ENCODE measurements around the gene UNC45A.

The UNC45A gene

DNA sequence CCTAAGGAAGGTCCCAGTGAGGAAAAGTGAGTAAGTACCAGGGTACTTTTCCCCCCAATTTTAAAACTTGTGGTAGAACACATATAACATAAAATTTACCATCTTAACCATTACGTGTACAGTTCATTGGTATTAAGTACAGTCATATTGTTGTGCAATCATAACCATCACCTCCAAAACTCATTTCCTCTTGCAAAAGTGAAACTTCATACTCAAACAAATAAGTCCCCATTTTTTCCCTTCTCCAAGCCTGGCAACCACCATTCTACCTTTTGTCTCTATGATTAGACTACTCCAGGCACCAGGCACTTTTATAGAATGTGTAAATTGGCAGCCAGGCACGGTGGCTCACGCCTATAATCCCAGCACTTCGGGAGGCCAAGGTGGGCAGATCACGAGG, 47.0 kb downstream of the UNC45A start:
- no peak overlapping the region for H3K4me3 Mint-ChIP-seq
- H3K27me3 Mint-ChIP-seq: no peaks in the 10 kb centered on the region
- H3K9me3 Mint-ChIP-seq: no peaks in the 10 kb centered on the region
- ATAC-seq (replicated peaks; ENCODE audit: extremely low read depth, poor library complexity, severe bottlenecking) (no peak), DNase-seq (ENCODE audit: low spot score in 2 of 2) (no peak)
- no peak overlapping the region for H3K27ac Mint-ChIP-seq (ENCODE audit: low read depth)
- H3K4me1 Mint-ChIP-seq: no peaks in the 10 kb centered on the region
- peaks cover 13% of the 10 kb centered on the region for H3K36me3 Mint-ChIP-seq (ENCODE audit: insufficient read depth)

DNA sequence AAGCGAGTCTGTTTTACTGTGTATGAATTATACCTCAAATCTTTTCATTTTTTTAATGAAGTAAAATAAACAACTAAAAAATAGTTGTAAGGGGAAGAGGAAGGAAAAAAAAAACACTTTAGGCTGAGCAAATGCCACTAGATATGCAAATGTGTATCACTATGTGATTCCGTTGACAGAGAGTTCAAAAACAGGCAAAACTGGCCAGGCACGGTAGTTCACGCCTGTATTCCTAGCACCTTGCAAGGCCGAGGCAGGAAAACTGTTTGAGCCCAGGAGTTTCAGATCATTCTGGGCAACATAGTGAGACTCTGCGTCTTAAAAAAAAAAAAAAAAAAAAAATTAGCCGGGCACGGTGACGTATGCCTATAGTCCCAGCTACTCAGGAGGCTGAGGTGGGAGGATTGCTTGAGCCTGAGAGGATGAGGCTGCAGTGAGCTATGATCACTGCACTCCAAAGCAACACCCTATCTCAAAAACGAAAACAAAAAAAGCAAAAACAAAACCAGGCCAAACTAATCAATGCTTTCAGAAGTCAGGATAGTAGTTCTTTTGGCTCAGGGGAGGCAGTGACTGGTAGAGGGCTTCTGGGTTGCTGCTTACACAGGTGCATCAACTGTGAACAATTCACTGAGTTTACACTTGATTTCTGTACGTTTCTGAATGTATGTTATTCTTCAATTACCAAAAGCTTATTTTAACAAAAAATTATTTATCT, 51.9 kb downstream of the UNC45A start:
- H3K27ac Mint-ChIP-seq (ENCODE audit: low read depth): no peak overlapping the region
- DNase-seq (ENCODE audit: low spot score in 2 of 2) (no peak), ATAC-seq (replicated peaks; ENCODE audit: extremely low read depth, poor library complexity, severe bottlenecking) (no peak)
- H3K4me3 Mint-ChIP-seq: no peak overlapping the region
- H3K9me3 Mint-ChIP-seq: no peaks in the 10 kb centered on the region
- H3K36me3 Mint-ChIP-seq (ENCODE audit: insufficient read depth): peaks cover 3% of the 10 kb centered on the region
- peaks cover 13% of the 10 kb centered on the region for H3K4me1 Mint-ChIP-seq
- H3K27me3 Mint-ChIP-seq: no peaks in the 10 kb centered on the region

DNA sequence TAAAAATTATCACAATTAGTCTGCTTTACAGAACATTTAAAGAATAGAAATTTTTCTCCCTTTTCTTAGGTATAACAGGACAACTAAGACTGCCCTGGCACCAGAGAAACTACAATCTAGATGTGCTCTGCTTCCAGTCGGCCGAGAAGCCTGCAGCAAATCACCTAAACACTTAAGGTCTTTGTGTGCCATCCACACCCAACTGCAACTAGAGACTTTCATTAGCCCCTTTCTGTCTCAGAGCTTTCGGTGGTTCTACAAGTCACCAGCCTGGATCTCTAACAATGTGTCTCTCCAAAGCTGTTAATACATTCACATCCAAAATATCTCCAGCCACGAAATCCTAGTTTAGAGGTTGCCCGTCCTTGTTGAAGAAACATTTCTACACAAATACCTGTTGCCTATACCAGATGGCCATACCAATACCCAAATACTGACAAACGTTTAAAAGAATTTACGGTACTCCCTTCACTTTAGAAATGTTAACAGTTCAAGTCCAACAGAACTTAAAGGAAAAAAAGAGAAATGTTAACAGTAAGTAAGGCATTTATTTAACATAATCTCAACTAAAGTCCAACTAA, 52.6 kb downstream of the UNC45A start:
- Mint-ChIP-seq H3K4me3 (no peak overlapping the region), H3K36me3 (ENCODE audit: insufficient read depth) (peaks cover 3% of the 10 kb centered on the region), H3K27ac (ENCODE audit: low read depth) (no peak overlapping the region), H3K4me1 (peaks cover 15% of the 10 kb centered on the region), H3K27me3 (no peaks in the 10 kb centered on the region), H3K9me3 (no peaks in the 10 kb centered on the region)
- ATAC-seq (replicated peaks; ENCODE audit: extremely low read depth, poor library complexity, severe bottlenecking) (no peak), DNase-seq (ENCODE audit: low spot score in 2 of 2) (no peak)

DNA sequence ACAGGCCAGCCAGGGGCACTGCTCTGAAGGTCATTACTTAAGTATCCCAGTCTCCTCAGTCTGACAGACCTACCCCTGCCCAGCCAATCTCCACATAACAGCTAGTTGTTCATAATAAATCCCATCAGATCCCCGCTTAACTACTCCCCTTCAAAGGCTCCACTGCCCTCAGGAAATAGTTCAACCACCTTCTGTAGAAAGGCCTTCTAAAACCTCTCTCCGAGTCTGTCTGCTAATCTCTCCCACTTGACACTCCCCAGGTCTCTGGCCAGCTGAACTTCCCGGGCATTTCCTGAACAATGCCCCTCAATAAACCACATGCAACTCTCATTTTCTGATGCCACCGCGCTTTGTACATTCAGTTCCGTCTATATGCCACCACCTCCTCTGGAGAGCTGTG, 53.2 kb downstream of the UNC45A start:
- no peak for DNase-seq (ENCODE audit: low spot score in 2 of 2)
- peak overlapping the region; percentile 32 for H3K4me3 Mint-ChIP-seq
- H3K9me3 Mint-ChIP-seq: no peaks in the 10 kb centered on the region
- H3K4me1 Mint-ChIP-seq: peaks cover 15% of the 10 kb centered on the region
- peak overlapping the region; percentile 5 for H3K27ac Mint-ChIP-seq (ENCODE audit: low read depth)
- ATAC-seq (replicated peaks; ENCODE audit: extremely low read depth, poor library complexity, severe bottlenecking): peak; percentile 13
- peaks cover 1% of the 10 kb centered on the region for H3K36me3 Mint-ChIP-seq (ENCODE audit: insufficient read depth)
- H3K27me3 Mint-ChIP-seq: no peaks in the 10 kb centered on the region

DNA sequence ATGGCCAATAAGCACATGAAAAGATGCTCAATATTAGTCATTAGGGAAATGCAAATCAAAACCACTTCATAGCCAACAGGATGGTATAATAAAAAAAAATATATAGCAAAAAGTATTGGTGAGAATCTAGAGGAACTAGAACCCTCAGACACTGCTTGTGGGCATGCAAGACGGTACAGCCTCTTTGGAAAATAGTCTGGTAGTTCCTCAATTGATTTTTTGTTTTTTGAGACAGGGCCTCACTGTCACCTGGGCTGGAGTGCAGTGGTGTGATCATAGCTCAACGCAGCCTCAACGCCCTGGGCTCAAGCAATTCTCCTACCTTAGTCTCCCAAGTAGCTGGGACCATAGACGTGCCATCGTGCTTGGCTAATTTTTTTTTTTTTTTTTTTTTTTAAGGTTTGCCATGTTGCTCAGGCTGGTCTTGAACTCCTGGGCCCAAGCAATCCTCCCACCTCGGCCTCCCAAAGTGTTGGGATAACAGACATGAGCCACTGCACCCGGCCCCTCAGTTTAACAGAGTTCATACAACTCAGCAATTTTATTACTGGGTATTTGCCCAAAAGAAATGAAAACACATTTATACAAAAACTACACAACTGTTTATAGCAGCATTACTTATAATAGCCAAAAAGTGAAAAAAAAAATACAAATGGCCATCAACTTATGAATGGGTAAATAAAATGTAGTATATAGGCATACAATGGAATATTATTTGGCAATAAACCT, 54.1 kb downstream of the UNC45A start:
- peaks cover 16% of the 10 kb centered on the region for H3K4me1 Mint-ChIP-seq
- H3K9me3 Mint-ChIP-seq: no peaks in the 10 kb centered on the region
- peaks cover 3% of the 10 kb centered on the region for H3K36me3 Mint-ChIP-seq (ENCODE audit: insufficient read depth)
- no peaks in the 10 kb centered on the region for H3K27me3 Mint-ChIP-seq
- peak overlapping the region; percentile 32 for H3K4me3 Mint-ChIP-seq
- ATAC-seq (replicated peaks; ENCODE audit: extremely low read depth, poor library complexity, severe bottlenecking): peak; percentile 15
- DNase-seq (ENCODE audit: low spot score in 2 of 2): no peak
- no peak overlapping the region for H3K27ac Mint-ChIP-seq (ENCODE audit: low read depth)

DNA sequence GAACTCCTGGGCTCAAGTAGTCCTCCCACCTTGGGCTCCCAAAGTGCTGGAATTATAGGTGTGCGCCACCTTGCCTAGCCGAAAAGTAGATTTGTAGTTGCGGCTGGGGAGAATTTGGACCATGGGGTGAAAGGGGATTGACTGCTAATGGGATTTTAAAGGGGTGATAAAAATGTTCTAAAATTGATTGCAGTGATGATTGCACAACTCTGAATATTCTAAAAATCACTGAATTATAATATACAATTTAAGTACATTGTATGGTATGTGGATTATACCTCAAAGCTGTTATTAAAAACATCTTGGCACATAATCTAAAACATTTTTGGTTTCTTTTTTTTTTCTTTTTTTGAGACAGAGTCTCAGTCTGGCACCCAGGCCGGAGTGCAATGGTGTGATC, 55.4 kb downstream of the UNC45A start:
- H3K4me1 Mint-ChIP-seq: peaks cover 19% of the 10 kb centered on the region
- H3K9me3 Mint-ChIP-seq: no peaks in the 10 kb centered on the region
- DNase-seq (ENCODE audit: low spot score in 2 of 2) (no peak), ATAC-seq (replicated peaks; ENCODE audit: extremely low read depth, poor library complexity, severe bottlenecking) (no peak)
- no peak overlapping the region for H3K4me3 Mint-ChIP-seq
- no peaks in the 10 kb centered on the region for H3K27me3 Mint-ChIP-seq
- H3K27ac Mint-ChIP-seq (ENCODE audit: low read depth): no peak overlapping the region
- H3K36me3 Mint-ChIP-seq (ENCODE audit: insufficient read depth): peaks cover 10% of the 10 kb centered on the region

DNA sequence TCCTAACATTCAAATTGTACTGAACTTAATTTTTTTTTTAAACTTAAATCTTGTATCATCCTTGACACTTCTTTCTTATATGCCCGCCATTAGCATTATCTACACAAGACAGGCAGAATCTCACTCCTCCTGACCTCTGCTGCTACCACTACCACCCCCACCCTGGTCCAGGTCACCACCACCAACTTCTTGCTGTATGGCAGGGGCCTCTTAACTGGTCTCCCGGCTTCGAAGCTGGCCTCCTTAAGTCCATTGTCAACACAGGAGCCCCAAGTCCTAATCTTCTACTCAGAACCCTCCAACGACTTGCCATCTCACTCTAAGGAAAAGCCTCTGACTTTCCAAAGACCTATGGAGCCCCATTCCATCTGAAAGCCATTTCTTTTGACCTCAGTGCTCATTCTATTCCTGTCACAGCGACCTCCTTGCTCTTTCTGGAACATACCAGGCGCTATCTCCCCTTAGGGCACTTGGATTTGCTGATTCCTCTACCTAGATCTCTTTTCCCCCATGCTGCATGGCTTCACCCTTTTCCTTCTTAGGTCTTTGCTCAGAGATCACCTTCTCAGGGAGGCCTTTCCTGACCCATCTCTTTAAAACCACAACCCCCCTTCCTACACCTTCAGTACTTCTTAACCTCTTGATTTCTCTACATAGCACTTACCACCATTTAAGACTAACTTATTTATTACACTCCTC, 56.7 kb downstream of the UNC45A start:
- no peak for ATAC-seq (replicated peaks; ENCODE audit: extremely low read depth, poor library complexity, severe bottlenecking)
- Mint-ChIP-seq H3K9me3 (no peaks in the 10 kb centered on the region), H3K27ac (ENCODE audit: low read depth) (peak overlapping the region; percentile 7)

DNA sequence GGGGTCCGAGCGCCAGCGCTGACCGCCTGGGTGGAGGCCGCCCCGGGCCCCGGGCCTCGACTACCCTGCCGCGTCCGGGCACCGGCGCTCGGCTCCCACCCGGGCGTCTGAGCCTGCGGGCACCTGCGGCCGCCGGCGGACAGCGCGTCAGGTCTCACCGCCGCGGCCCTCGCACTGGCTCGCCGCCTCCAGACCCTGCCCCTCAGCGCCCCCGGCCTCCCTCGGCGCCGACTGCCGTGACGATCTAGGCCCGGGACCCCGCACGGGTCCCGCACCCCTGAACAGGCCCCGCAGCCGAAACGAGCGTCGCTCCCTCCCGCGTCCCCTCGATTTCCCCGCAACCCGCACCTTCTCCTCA, 59.0 kb downstream of the UNC45A start:
- Mint-ChIP-seq H3K36me3 (ENCODE audit: insufficient read depth) (peaks cover 15% of the 10 kb centered on the region), H3K4me3 (peak overlapping the region; percentile 100), H3K27me3 (no peaks in the 10 kb centered on the region), H3K4me1 (peaks cover 11% of the 10 kb centered on the region), H3K27ac (ENCODE audit: low read depth) (peak overlapping the region; percentile 99), H3K9me3 (no peaks in the 10 kb centered on the region)
- DNase-seq (ENCODE audit: low spot score in 2 of 2) (no peak), ATAC-seq (replicated peaks; ENCODE audit: extremely low read depth, poor library complexity, severe bottlenecking) (peak; percentile 3)

More for the DNA sequence above, 56.7 kb downstream of the UNC45A start:
- Mint-ChIP-seq H3K36me3 (ENCODE audit: insufficient read depth) (peaks cover 10% of the 10 kb centered on the region), H3K4me3 (no peak overlapping the region), H3K4me1 (peaks cover 19% of the 10 kb centered on the region), H3K27me3 (no peaks in the 10 kb centered on the region)
- no peak for DNase-seq (ENCODE audit: low spot score in 2 of 2)

DNA sequence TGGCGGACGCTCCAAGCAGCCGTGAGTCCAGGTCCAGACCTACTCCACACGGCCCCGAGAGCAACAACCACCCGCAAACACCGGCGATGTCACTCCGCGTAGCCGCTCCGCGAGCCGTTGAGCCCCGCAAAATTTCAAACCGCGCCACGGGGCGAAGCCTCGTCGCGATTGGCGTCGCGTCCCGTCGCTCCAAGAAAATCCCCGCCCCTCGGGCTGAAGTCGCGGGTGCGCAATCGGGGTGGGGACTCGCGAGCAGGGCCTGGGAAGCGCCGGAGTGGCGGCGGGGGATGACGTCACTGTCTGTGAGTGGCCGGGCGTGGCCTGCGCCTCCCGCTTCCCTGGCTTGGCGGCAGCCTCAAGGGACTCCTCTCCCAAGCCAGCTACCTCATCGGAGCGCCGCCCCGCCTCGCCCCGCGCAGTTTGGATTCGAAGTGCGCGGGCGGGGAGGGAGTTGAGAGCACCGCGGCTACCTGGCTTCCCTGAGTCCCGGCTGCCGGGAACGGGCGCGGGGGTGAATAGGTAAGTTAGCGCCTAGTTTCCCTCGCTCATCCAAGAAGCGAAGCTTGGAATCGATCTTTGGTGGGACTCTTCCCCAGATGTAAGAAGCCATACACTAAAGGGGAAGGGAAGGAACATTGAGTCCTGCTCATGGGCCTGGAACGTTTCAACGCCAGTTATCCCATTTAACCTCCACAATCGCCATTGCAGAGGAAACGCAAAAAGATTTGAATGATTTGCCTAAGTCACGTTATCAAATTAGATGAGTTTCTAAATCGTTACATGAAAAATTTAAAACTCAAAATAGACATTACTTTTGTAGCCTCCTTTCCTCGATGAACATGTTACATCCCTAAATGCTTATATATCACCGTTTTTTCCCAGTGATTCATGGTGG, 59.6 kb downstream of the UNC45A start, which contains the start of gene PRC1:
PRC1 (minus strand) TSS at position 119 of the 895 bp plus-strand sequence; CDS start at position 1, 118 bp downstream.
- Mint-ChIP-seq H3K36me3 (ENCODE audit: insufficient read depth) (peaks cover 18% of the 10 kb centered on the region), H3K4me3 (peak within 1 kb of the TSS; percentile 100), H3K4me1 (peaks cover 11% of the 10 kb centered on the region), H3K9me3 (no peaks in the 10 kb centered on the region), H3K27me3 (no peaks in the 10 kb centered on the region), H3K27ac (ENCODE audit: low read depth) (peak within 1 kb of the TSS; percentile 99)
- ATAC-seq (replicated peaks; ENCODE audit: extremely low read depth, poor library complexity, severe bottlenecking) (peak; percentile 96), DNase-seq (ENCODE audit: low spot score in 2 of 2) (peak; percentile 94 to 95)

DNA sequence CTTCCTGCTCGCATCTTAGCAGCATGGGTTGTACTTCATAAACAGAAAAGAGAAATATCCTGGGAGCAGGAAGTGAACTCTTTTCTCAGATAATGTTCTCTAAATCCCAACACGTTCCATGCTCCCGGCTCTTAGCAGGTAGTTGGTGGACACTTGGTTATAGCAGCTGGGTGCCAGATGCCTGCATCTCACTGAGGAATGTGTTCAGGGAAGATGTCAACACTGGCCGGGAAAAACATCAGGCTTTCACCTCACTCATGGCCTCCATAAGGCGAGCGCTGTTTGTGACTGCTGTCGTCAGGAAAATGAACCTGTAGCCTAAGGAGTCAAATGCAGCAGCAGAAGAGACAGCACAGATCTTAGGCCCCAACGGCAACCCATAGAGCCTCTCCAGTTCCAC, 63.7 kb downstream of the UNC45A start:
- H3K27ac Mint-ChIP-seq (ENCODE audit: low read depth): no peak overlapping the region
- H3K36me3 Mint-ChIP-seq (ENCODE audit: insufficient read depth): peaks cover 44% of the 10 kb centered on the region
- H3K27me3 Mint-ChIP-seq: no peaks in the 10 kb centered on the region
- ATAC-seq (replicated peaks; ENCODE audit: extremely low read depth, poor library complexity, severe bottlenecking): no peak
- H3K4me1 Mint-ChIP-seq: peaks cover 5% of the 10 kb centered on the region
- DNase-seq (ENCODE audit: low spot score in 2 of 2): no peak
- H3K9me3 Mint-ChIP-seq: no peaks in the 10 kb centered on the region
- H3K4me3 Mint-ChIP-seq: no peak overlapping the region

DNA sequence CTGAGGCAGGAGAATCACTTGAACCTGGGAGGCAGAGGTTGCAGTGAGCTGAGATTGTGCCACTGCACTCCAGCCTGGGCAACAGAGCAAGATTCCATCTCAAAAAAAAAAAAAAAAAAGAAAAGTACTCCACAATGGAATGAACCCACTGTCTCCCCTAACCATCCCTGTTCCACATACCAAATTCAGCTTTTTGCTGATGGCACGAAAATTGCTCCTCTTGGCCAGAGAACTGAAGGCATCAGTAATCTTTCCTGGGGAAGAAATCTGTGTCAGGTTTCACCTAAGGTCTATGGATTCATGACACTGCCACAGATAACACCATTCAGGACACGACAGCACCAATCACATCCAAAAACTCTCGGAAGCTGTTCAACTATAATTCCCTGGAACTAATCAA, 66.1 kb downstream of the UNC45A start:
- no peak overlapping the region for H3K27ac Mint-ChIP-seq (ENCODE audit: low read depth)
- no peaks in the 10 kb centered on the region for H3K27me3 Mint-ChIP-seq
- ATAC-seq (replicated peaks; ENCODE audit: extremely low read depth, poor library complexity, severe bottlenecking): no peak
- no peaks in the 10 kb centered on the region for H3K9me3 Mint-ChIP-seq
- H3K4me1 Mint-ChIP-seq: no peaks in the 10 kb centered on the region
- no peak for DNase-seq (ENCODE audit: low spot score in 2 of 2)
- H3K4me3 Mint-ChIP-seq: no peak overlapping the region
- H3K36me3 Mint-ChIP-seq (ENCODE audit: insufficient read depth): peaks cover 50% of the 10 kb centered on the region

Data from central memory CD8-positive, alpha-beta T cell (primary cell).